Fibroblast of lung (primary cell): ENCODE data around the gene CCT5.

Source experiments
- EZH2 ChIP-seq: IDR thresholded peaks from 2 replicates; pipeline ENCODE4 v1.5.1; 2012; ENCODE audit warnings: low read length, control low read depth, mild to moderate bottlenecking; ENCODE audit errors: missing control alignments
- TF ChIP-seq, protein P1 (sequence below), 2 donors: IDR thresholded peaks in 1 of 2; conservative IDR thresholded peaks in 1 of 2; 1 replicate in 1 of 2; 2 replicates in 1 of 2; pipeline ENCODE4 v1.5.1; 2011 to 2012; ENCODE audit warnings: low read length in 2 of 2, control low read depth in 1 of 2, inconsistent platforms in 1 of 2, low read depth in 1 of 2, mild to moderate bottlenecking in 1 of 2

- TF ChIP-seq, protein P1, sequence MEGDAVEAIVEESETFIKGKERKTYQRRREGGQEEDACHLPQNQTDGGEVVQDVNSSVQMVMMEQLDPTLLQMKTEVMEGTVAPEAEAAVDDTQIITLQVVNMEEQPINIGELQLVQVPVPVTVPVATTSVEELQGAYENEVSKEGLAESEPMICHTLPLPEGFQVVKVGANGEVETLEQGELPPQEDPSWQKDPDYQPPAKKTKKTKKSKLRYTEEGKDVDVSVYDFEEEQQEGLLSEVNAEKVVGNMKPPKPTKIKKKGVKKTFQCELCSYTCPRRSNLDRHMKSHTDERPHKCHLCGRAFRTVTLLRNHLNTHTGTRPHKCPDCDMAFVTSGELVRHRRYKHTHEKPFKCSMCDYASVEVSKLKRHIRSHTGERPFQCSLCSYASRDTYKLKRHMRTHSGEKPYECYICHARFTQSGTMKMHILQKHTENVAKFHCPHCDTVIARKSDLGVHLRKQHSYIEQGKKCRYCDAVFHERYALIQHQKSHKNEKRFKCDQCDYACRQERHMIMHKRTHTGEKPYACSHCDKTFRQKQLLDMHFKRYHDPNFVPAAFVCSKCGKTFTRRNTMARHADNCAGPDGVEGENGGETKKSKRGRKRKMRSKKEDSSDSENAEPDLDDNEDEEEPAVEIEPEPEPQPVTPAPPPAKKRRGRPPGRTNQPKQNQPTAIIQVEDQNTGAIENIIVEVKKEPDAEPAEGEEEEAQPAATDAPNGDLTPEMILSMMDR (conservative IDR thresholded peaks at IDR 0.05 in 1 of 2, IDR thresholded peaks at IDR 0.05 in 1 of 2; ENCODE audit: low read depth in 1 of 2, low read length in 2 of 2): no peak
- TF ChIP-seq EZH2: no peak
Observed at GRCh38 chr5:10277773-10278630, 27.9 kb downstream of the CCT5 start.
